B cell (primary cell): ENCODE data around the gene TUBA8. TPM values are rescaled to one million over a fixed set of nuclear protein-coding genes. Genes with fewer than 3 reads are reported as not detected.
"Not testable (repeated sequence)": the region's sequence is repeated elsewhere in the genome, so short reads cannot be mapped to it uniquely, and the experiment has no call there.

ENCODE experiments used
- ATAC-seq: fragments of 200-7000 bp; cut with Tn5 transposase; one replicate; pipeline ENCODE4 v1.10.0; 2021; ENCODE audit warnings: low read depth, mild to moderate bottlenecking, moderate number of reproducible peaks, moderate library complexity
- CTCF ChIA-PET: fragments of 350-600 bp; sonication (Branson Sonifier 250); formaldehyde crosslinking; loops from one replicate; lab custom pipeline; 2021; ENCODE audit warnings: antibody characterized with exemption, inconsistent platforms; lab: Charles Lee
- POLR2A ChIA-PET: fragments of 350-600 bp; sonication (Branson Sonifier 250); formaldehyde crosslinking; loops from one replicate; lab custom pipeline; 2021; ENCODE audit warnings: antibody characterized with exemption; lab: Charles Lee
- DNase-seq: peaks from one replicate; pipeline ENCODE4 v3.0.0; 2013
- H2AFZ ChIP-seq: 2 replicates; pipeline ENCODE4 v1.6.1; 2012; ENCODE audit warnings: mild to moderate bottlenecking, low read depth, low read length; ENCODE audit not compliant: insufficient read depth, poor library complexity, severe bottlenecking
- H3K27ac ChIP-seq, 2 donors: 1 replicate in 1 of 2; 2 replicates in 1 of 2; pipeline ENCODE4 v1.5.1; 2012 to 2013; ENCODE audit warnings: low read length in 2 of 2, mild to moderate bottlenecking in 2 of 2, moderate library complexity in 1 of 2
- H3K27me3 ChIP-seq, 4 experiments: fragments of 200-600 bp in 1 of 4; sonication (generic) in 1 of 4; replicated peaks in 1 of 4; 1 replicate in 2 of 4; 2 replicates in 2 of 4; pipeline versions ENCODE4 v1.6.1 to v1.7.0; 2013 to 2016; ENCODE audit warnings: low read length in 3 of 4, mild to moderate bottlenecking in 2 of 4, mixed read lengths in 1 of 4, moderate library complexity in 1 of 4; ENCODE audit not compliant: insufficient read depth in 4 of 4, control insufficient read depth in 3 of 4; ENCODE audit errors: control extremely low read depth in 1 of 4
- H3K36me3 ChIP-seq, 2 experiments: replicated peaks in 1 of 2; 1 replicate in 1 of 2; 2 replicates in 1 of 2; pipeline versions ENCODE4 v1.6.1 to v1.7.1; 2013; ENCODE audit warnings: low read length in 1 of 2; ENCODE audit not compliant: insufficient read depth in 2 of 2, control insufficient read depth in 1 of 2; ENCODE audit errors: control extremely low read depth in 1 of 2, extremely low read depth in 1 of 2
- H3K4me1 ChIP-seq, 2 donors: fragments of 200-600 bp in 1 of 2; sonication (generic) in 1 of 2; 1 replicate in 1 of 2; 2 replicates in 1 of 2; pipeline versions ENCODE4 v1.5.1 to v1.6.1; 2013 to 2017; ENCODE audit warnings: low read length in 2 of 2; ENCODE audit not compliant: control insufficient read depth in 2 of 2, insufficient read depth in 2 of 2
- H3K4me2 ChIP-seq: replicated peaks from 2 replicates; pipeline ENCODE3; 2012; ENCODE audit warnings: mild to moderate bottlenecking, low read depth, low read length; ENCODE audit not compliant: poor library complexity, severe bottlenecking
- H3K4me3 ChIP-seq, 5 experiments: fragments of 200-600 bp in 1 of 5; sonication (generic) in 1 of 5; 1 replicate in 3 of 5; 2 replicates in 2 of 5; pipeline versions ENCODE4 v1.5.1 to v1.7.0; 2011 to 2016; ENCODE audit warnings: low read length in 4 of 5, mild to moderate bottlenecking in 4 of 5, low read depth in 2 of 5, control low read depth in 1 of 5, moderate library complexity in 1 of 5; ENCODE audit not compliant: insufficient read depth in 1 of 5; ENCODE audit errors: control extremely low read depth in 1 of 5, extremely low read depth in 1 of 5
- H3K79me2 ChIP-seq: fragments of 200-600 bp; sonication (generic); one replicate; pipeline ENCODE4 v1.6.0; 2016; ENCODE audit warnings: low read length; ENCODE audit not compliant: control insufficient read depth, insufficient read depth
- H3K9ac ChIP-seq: fragments of 200-600 bp; sonication (generic); 2 replicates; pipeline ENCODE4 v1.6.1; 2017; ENCODE audit warnings: mild to moderate bottlenecking, low read length, moderate library complexity
- H3K9me3 ChIP-seq, 3 donors: one replicate each; pipeline versions ENCODE4 v1.6.1 to v1.7.1; 2013; ENCODE audit warnings: low read length in 2 of 3; ENCODE audit not compliant: control insufficient read depth in 2 of 3, insufficient read depth in 1 of 3; ENCODE audit errors: control extremely low read depth in 1 of 3
- H4K20me1 ChIP-seq: 2 replicates; pipeline ENCODE4 v1.6.0; 2012; ENCODE audit warnings: mild to moderate bottlenecking, low read length; ENCODE audit not compliant: insufficient read depth, control insufficient read depth, poor library complexity, severe bottlenecking
- H3K27ac Mint-ChIP-seq: one replicate; pipeline ENCODE4 v1.8.0; 2021; ENCODE audit warnings: mixed read lengths
- H3K27me3 Mint-ChIP-seq: one replicate; pipeline ENCODE4 v1.8.0; 2021; ENCODE audit warnings: mixed read lengths
- H3K4me1 Mint-ChIP-seq: one replicate; pipeline ENCODE4 v1.8.0; 2021; ENCODE audit warnings: mixed read lengths
- H3K4me3 Mint-ChIP-seq: one replicate; pipeline ENCODE4 v1.8.0; 2021; ENCODE audit warnings: mixed read lengths
- H3K9me3 Mint-ChIP-seq: one replicate; pipeline ENCODE4 v1.8.0; 2022; ENCODE audit warnings: mixed read lengths; ENCODE audit not compliant: insufficient read depth
- CTCF ChIP-seq: fragments of 200-600 bp; IDR thresholded peaks from one replicate; pipeline ENCODE4 v1.8.0; 2022; ENCODE audit warnings: antibody characterized with exemption, mild to moderate bottlenecking
- EZH2 ChIP-seq: IDR thresholded peaks from 2 replicates; pipeline ENCODE4 v1.6.1; 2012; ENCODE audit warnings: borderline replicate concordance, low read depth, mild to moderate bottlenecking, moderate library complexity, low read length; ENCODE audit not compliant: insufficient read depth, poor library complexity, severe bottlenecking
- WGBS: methylation state at CpG from one replicate; pipeline ENCODE4 v1.1.5; 2013; ENCODE audit warnings: missing lambda C conversion rate; ENCODE audit not compliant: insufficient coverage; 5-methylcytosine and 5-hydroxymethylcytosine counted together
- intact Hi-C: fragments of 100-400 bp; cut with micrococcal nuclease; formaldehyde crosslinking; loops from one replicate; pipeline ENCODE4 v1.10.0; 2022
- polyA plus RNA-seq: library from polyadenylated mRNA; depleted of rRNA; stranded (reverse); fragments of >200 nt; gene quantifications from 2 replicates; pipeline ENCODE4 v1.2.3, GENCODE V29; 2012
- total RNA-seq, 2 donors: library from RNA; stranded (reverse); fragments of 120-200 nt in 1 of 2; gene quantifications; 1 replicate in 1 of 2; 2 replicates in 1 of 2; pipeline versions ENCODE4 v1.2.3 to v1.2.4, GENCODE V29; 2013 to 2022

TUBA8 gene
- total and polyA plus RNA-seq, 2 donors (not counting 1 experiment from before 2014, with no cell fraction given), result 1.8 to 3.4 TPM

GRCh38 chr22:18063306-18063705 lies 47.3 kb upstream of the TUBA8 start:
- DNase-seq (no peak), ATAC-seq (no peak)
- Mint-ChIP-seq H3K27ac (peak overlapping the region; percentile 43), H3K9me3 (no peaks in the 10 kb centered on the region), H3K27me3 (no peaks in the 10 kb centered on the region), H3K4me3 (no peak overlapping the region), H3K4me1 (peaks cover 52% of the 10 kb centered on the region)
- Histone ChIP-seq H3K4me2 (no peak overlapping the region), H3K27ac (no peak overlapping the region), H3K4me3 (no peak overlapping the region), H3K79me2 (peaks cover 3% of the 10 kb centered on the region), H2AFZ (no peak overlapping the region), H3K4me1 (peaks cover 34 to 51% of the 10 kb centered on the region in 2 donors), H3K27me3 (no peaks in the 10 kb centered on the region), H3K9ac (no peak overlapping the region), H3K36me3 (no peaks in the 10 kb centered on the region), H3K9me3 (no peaks in the 10 kb centered on the region), H4K20me1 (no peaks in the 10 kb centered on the region)
- CTCF ChIA-PET, result interaction anchor here (0.8 to 2.0 kb wide), 4 partner anchors 13 to 322 kb away, joined by 3 to 17 read pairs (median 4); no protein-coding TSS in a partner anchor
- WGBS, result 96% methylated on average over 7 of the region's 7 CpGs
- POLR2A ChIA-PET, result no interaction called here
- TF ChIP-seq EZH2 (no peak), CTCF (no peak)
- intact Hi-C loops, result no loop called here

GRCh38 chr22:18063715-18064114 lies 46.9 kb upstream of the TUBA8 start:
- H3K9me3 Mint-ChIP-seq, H3K27me3 ChIP-seq, H3K9ac ChIP-seq, ATAC-seq, H3K4me3 Mint-ChIP-seq, H3K27me3 Mint-ChIP-seq, H3K36me3 ChIP-seq, intact Hi-C loops, DNase-seq, H2AFZ ChIP-seq, H4K20me1 ChIP-seq, H3K27ac ChIP-seq, H3K4me3 ChIP-seq, H3K79me2 ChIP-seq, H3K4me2 ChIP-seq, POLR2A ChIA-PET, H3K9me3 ChIP-seq: not testable (repeated sequence)
- H3K27ac Mint-ChIP-seq, result peak overlapping the region; percentile 43
- WGBS, result 91% methylated on average over 6 of the region's 6 CpGs
- peaks cover 54% of the 10 kb centered on the region for H3K4me1 Mint-ChIP-seq
- H3K4me1 ChIP-seq, result peaks cover 36 to 51% of the 10 kb centered on the region in 2 donors
- CTCF ChIA-PET, result interaction anchor here (1.6 to 2.0 kb wide), 2 partner anchors 12 to 322 kb away, joined by 4 to 17 read pairs; no protein-coding TSS in a partner anchor
